ENCODE data around the gene TMEM178B.

The TMEM178B gene

GRCh38 chr7:141344153-141344935 lies 270.5 kb downstream of the TMEM178B start:
- no peak for TF ChIP-seq EZH2 (IDR thresholded peaks at IDR 0.05)
- TF ChIP-seq POLR2AphosphoS5 (IDR thresholded peaks at IDR 0.05; ENCODE audit: borderline replicate concordance, low read depth, low read length) = peak; percentile 29; the same call in 1 of the 2 replicates
- Histone ChIP-seq H3K27ac (peak overlapping the region; percentile 98), H3K9me3 (ENCODE audit: low read depth, low read length) (no peaks in the 10 kb centered on the region), H3K4me3 (peak overlapping the region; percentile 55), H3K36me3 (ENCODE audit: insufficient read depth, low read length) (no peaks in the 10 kb centered on the region), H3K9ac (ENCODE audit: insufficient read length) (peak overlapping the region; percentile 60)
- peak; percentile 84 for DNase-seq (ENCODE audit: low read depth, low spot score)

- Histone ChIP-seq H3K27ac (no peak overlapping the region), H3K9me3 (ENCODE audit: low read depth, low read length) (no peaks in the 10 kb centered on the region), H3K9ac (ENCODE audit: insufficient read length) (no peak overlapping the region), H3K4me3 (no peak overlapping the region), H3K36me3 (ENCODE audit: insufficient read depth, low read length) (no peaks in the 10 kb centered on the region)
- no peak for TF ChIP-seq FOXP2 (optimal IDR thresholded peaks at IDR 0.05; ENCODE audit: control extremely low read depth, extremely low read length, insufficient read depth)
- no peak for TF ChIP-seq EZH2 (IDR thresholded peaks at IDR 0.05)
- no peak for TF ChIP-seq POLR2AphosphoS5 (IDR thresholded peaks at IDR 0.05; ENCODE audit: borderline replicate concordance, low read depth, low read length)
- DNase-seq (ENCODE audit: low read depth, low spot score) = no peak
Observed at GRCh38 chr7:141348728-141349127, 274.9 kb downstream of the TMEM178B start.

- DNase-seq (ENCODE audit: low read depth, low spot score) = no peak
- no peak overlapping the region for H3K27ac ChIP-seq
- no peak overlapping the region for H3K4me3 ChIP-seq
- no peak overlapping the region for H3K9ac ChIP-seq (ENCODE audit: insufficient read length)
- no peaks in the 10 kb centered on the region for H3K9me3 ChIP-seq (ENCODE audit: low read depth, low read length)
- no peaks in the 10 kb centered on the region for H3K36me3 ChIP-seq (ENCODE audit: insufficient read depth, low read length)
- no peak for TF ChIP-seq POLR2AphosphoS5 (IDR thresholded peaks at IDR 0.05; ENCODE audit: borderline replicate concordance, low read depth, low read length)
- no peak for TF ChIP-seq EZH2 (IDR thresholded peaks at IDR 0.05)
- no peak for TF ChIP-seq FOXP2 (optimal IDR thresholded peaks at IDR 0.05; ENCODE audit: control extremely low read depth, extremely low read length, insufficient read depth)
Observed at GRCh38 chr7:141349338-141349737, 275.5 kb downstream of the TMEM178B start.

DNA sequence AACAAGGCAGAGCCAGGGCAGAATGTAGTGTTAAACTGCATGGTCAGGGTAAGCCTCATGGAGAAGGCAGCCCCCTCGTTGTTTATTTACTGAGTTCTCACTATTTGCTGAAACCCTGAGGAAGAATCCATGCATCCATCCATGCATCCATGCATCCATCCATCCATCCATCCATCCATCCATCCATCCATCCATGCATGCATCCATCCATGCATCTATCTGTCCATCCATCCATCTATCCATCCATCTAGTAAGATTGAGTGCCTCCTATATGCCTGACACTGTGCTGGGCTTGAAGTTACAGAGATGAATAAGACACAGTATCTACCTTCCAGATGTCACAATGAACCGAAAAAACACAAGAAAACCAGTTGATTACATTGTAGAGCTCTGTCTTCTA lies 275.9 kb downstream of the TMEM178B start:
- Histone ChIP-seq H3K4me3 (no peak overlapping the region), H3K36me3 (ENCODE audit: insufficient read depth, low read length) (no peaks in the 10 kb centered on the region), H3K9me3 (ENCODE audit: low read depth, low read length) (no peaks in the 10 kb centered on the region), H3K27ac (no peak overlapping the region), H3K9ac (ENCODE audit: insufficient read length) (no peak overlapping the region)
- TF ChIP-seq POLR2AphosphoS5 (IDR thresholded peaks at IDR 0.05; ENCODE audit: borderline replicate concordance, low read depth, low read length) (no peak), FOXP2 (optimal IDR thresholded peaks at IDR 0.05; ENCODE audit: control extremely low read depth, extremely low read length, insufficient read depth) (no peak)
- DNase-seq (ENCODE audit: low read depth, low spot score) = no peak

DNA sequence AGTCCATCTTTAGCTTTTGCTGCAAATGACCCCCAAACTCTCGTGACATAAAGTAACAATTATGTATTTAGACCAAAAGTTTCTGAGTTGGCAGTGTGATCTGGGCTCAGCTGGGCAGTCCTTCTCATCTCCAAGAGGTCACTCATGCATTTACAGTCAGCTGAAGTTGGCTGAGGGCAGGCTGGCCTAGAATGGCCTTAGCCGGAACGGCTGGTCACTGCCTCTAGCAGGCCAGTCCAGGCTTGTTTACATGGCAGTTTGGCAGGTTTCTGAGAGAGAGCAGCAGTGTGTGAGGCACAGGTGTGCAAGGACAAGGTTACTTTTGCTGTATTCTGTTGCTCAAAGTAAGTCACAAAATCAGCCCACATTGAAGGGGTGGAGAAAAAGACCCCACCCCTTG lies 277.3 kb downstream of the TMEM178B start:
- TF ChIP-seq POLR2AphosphoS5 (IDR thresholded peaks at IDR 0.05; ENCODE audit: borderline replicate concordance, low read depth, low read length) (no peak), EZH2 (IDR thresholded peaks at IDR 0.05) (no peak), FOXP2 (optimal IDR thresholded peaks at IDR 0.05; ENCODE audit: control extremely low read depth, extremely low read length, insufficient read depth) (no peak)
- no peak overlapping the region for H3K9ac ChIP-seq (ENCODE audit: insufficient read length)
- H3K36me3 ChIP-seq (ENCODE audit: insufficient read depth, low read length) = no peaks in the 10 kb centered on the region
- no peak overlapping the region for H3K27ac ChIP-seq
- H3K9me3 ChIP-seq (ENCODE audit: low read depth, low read length) = no peaks in the 10 kb centered on the region
- DNase-seq (ENCODE audit: low read depth, low spot score) = no peak
- H3K4me3 ChIP-seq = no peak overlapping the region

GRCh38 chr7:141352955-141353354 lies 279.1 kb downstream of the TMEM178B start:
- H3K27ac ChIP-seq = no peak overlapping the region
- TF ChIP-seq EZH2 (IDR thresholded peaks at IDR 0.05) (no peak), POLR2AphosphoS5 (IDR thresholded peaks at IDR 0.05; ENCODE audit: borderline replicate concordance, low read depth, low read length) (no peak), FOXP2 (optimal IDR thresholded peaks at IDR 0.05; ENCODE audit: control extremely low read depth, extremely low read length, insufficient read depth) (no peak)
- DNase-seq (ENCODE audit: low read depth, low spot score) = no peak
- H3K36me3 ChIP-seq (ENCODE audit: insufficient read depth, low read length) = no peaks in the 10 kb centered on the region
- no peaks in the 10 kb centered on the region for H3K9me3 ChIP-seq (ENCODE audit: low read depth, low read length)
- no peak overlapping the region for H3K4me3 ChIP-seq
- no peak overlapping the region for H3K9ac ChIP-seq (ENCODE audit: insufficient read length)

DNA sequence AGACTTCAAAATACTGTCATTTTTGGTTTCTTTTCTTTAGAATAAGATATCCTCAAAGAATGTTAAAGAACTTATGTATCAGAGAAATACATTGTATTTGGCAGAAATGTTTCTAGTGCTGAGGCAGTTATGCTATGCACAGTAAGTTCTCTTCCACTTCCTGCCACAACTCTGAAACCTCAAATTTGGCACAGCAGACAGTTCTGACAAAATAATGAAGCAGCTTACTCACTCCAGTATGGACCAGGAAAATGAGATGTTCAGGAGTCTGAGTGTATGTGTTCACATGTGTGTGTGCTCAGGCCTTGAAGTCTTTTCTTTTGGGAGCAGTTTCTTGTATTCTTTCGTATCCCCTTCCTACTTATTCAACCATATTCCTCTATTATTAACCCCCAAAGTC lies 280.4 kb downstream of the TMEM178B start:
- no peaks in the 10 kb centered on the region for H3K9me3 ChIP-seq (ENCODE audit: low read depth, low read length)
- TF ChIP-seq POLR2AphosphoS5 (IDR thresholded peaks at IDR 0.05; ENCODE audit: borderline replicate concordance, low read depth, low read length) (no peak), EZH2 (IDR thresholded peaks at IDR 0.05) (no peak), FOXP2 (optimal IDR thresholded peaks at IDR 0.05; ENCODE audit: control extremely low read depth, extremely low read length, insufficient read depth) (no peak)
- peak overlapping the region; percentile 28; the same call in 1 of the 2 replicates for H3K27ac ChIP-seq
- no peak overlapping the region for H3K9ac ChIP-seq (ENCODE audit: insufficient read length)
- no peaks in the 10 kb centered on the region for H3K36me3 ChIP-seq (ENCODE audit: insufficient read depth, low read length)
- H3K4me3 ChIP-seq = no peak overlapping the region
- DNase-seq (ENCODE audit: low read depth, low spot score) = no peak

DNA sequence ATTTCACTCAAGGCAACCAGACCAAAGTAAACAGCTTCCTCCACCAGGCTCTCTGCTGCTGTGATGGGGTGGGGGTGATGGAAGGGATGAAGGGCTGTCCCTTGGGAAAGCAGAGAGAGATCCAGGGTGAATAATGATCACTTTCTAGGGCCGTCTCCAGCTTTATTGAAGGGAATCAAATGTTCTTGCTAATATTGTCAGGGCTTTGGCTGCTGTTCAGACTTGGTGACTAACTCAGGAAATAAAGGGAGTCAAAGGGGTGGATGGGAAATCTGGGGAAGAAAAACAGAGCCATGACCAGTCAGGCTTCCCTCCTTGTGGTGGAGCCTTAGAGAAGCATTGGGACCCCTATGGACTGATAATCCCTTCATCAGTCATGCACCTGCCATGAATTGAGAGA lies 281.2 kb downstream of the TMEM178B start:
- Histone ChIP-seq H3K36me3 (ENCODE audit: insufficient read depth, low read length) (no peaks in the 10 kb centered on the region), H3K4me3 (no peak overlapping the region), H3K9me3 (ENCODE audit: low read depth, low read length) (no peaks in the 10 kb centered on the region), H3K9ac (ENCODE audit: insufficient read length) (no peak overlapping the region), H3K27ac (no peak overlapping the region)
- no peak for DNase-seq (ENCODE audit: low read depth, low spot score)
- TF ChIP-seq FOXP2 (optimal IDR thresholded peaks at IDR 0.05; ENCODE audit: control extremely low read depth, extremely low read length, insufficient read depth) (no peak), EZH2 (IDR thresholded peaks at IDR 0.05) (no peak), POLR2AphosphoS5 (IDR thresholded peaks at IDR 0.05; ENCODE audit: borderline replicate concordance, low read depth, low read length) (no peak)

DNA sequence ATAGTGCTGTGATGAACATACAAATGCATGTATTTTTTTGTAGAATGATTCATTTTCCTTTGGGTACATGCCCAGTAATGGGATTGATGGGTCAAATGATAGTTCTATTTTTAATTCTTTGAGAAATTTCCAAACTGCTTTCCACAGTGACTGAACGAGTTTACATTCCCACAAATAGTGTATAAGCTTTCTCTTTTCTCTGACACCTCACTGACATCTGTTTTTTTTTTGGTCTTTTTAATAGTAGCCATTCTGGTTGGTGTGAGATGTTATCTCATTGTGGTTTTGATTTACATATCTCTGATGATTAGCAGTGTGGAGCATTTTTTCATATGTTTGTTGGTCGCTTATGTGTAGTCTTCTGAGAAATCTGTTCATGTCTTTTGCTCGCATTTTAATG lies 282.3 kb downstream of the TMEM178B start:
- no peak for DNase-seq (ENCODE audit: low read depth, low spot score)
- H3K27ac ChIP-seq = no peak overlapping the region
- TF ChIP-seq POLR2AphosphoS5 (IDR thresholded peaks at IDR 0.05; ENCODE audit: borderline replicate concordance, low read depth, low read length) (no peak), EZH2 (IDR thresholded peaks at IDR 0.05) (no peak), FOXP2 (optimal IDR thresholded peaks at IDR 0.05; ENCODE audit: control extremely low read depth, extremely low read length, insufficient read depth) (no peak)

More for the DNA sequence above, 282.3 kb downstream of the TMEM178B start:
- Histone ChIP-seq H3K9ac (ENCODE audit: insufficient read length) (no peak overlapping the region), H3K36me3 (ENCODE audit: insufficient read depth, low read length) (no peaks in the 10 kb centered on the region), H3K9me3 (ENCODE audit: low read depth, low read length) (no peaks in the 10 kb centered on the region), H3K4me3 (no peak overlapping the region)
